Sigmoid colon (tissue), 7 donors: ENCODE data around the gene PRKD2. TPM values are rescaled to one million over a fixed set of nuclear protein-coding genes. Genes with fewer than 3 reads are reported as not detected.

ENCODE experiments used
- DNase-seq: peaks from one replicate; pipeline ENCODE4 v3.0.0-alpha.2; 2019
- H3K27ac ChIP-seq, 4 donors: fragments of 200-600 bp; sonication (generic); one replicate each; pipeline ENCODE4 v1.5.1; 2016 to 2019; ENCODE audit warnings: mild to moderate bottlenecking in 1 of 4
- H3K27me3 ChIP-seq, 3 donors: fragments of 200-600 bp; sonication (generic); one replicate each; pipeline ENCODE4 v1.5.1; 2019; ENCODE audit warnings: mild to moderate bottlenecking in 1 of 3
- H3K36me3 ChIP-seq, 4 donors: fragments of 200-600 bp; sonication (generic); one replicate each; pipeline ENCODE4 v1.5.1; 2016 to 2019
- H3K4me1 ChIP-seq, 4 donors: fragments of 200-600 bp; sonication (generic); one replicate each; pipeline ENCODE4 v1.5.1; 2017 to 2019
- H3K4me3 ChIP-seq, 4 donors: fragments of 200-600 bp; sonication (generic); one replicate each; pipeline ENCODE4 v1.5.1; 2017 to 2019; ENCODE audit warnings: mild to moderate bottlenecking in 2 of 4, moderate library complexity in 1 of 4
- H3K9me3 ChIP-seq, 4 donors: fragments of 200-600 bp in 3 of 4; sonication (generic) in 3 of 4; one replicate each; pipeline versions ENCODE4 v1.5.1 to v1.6.1; 2013 to 2019
- CTCF ChIP-seq, 4 experiments: fragments of 450-650 bp in 3 of 4; fragments of 200-600 bp in 1 of 4; IDR thresholded peaks; one replicate each; pipeline ENCODE4 v1.5.1; 2016 to 2019; ENCODE audit warnings: antibody characterized with exemption in 4 of 4, mild to moderate bottlenecking in 3 of 4, moderate library complexity in 2 of 4
- EP300 ChIP-seq, 4 donors: sonication (generic); formaldehyde crosslinking; IDR thresholded peaks; one replicate each; pipeline ENCODE4 v1.6.1; 2017; ENCODE audit warnings: antibody characterized with exemption in 4 of 4
- POLR2A ChIP-seq, 2 donors: fragments of 450-650 bp; IDR thresholded peaks; one replicate each; pipeline ENCODE4 v1.6.1; 2016; ENCODE audit warnings: antibody characterized with exemption in 2 of 2, mild to moderate bottlenecking in 2 of 2, moderate library complexity in 2 of 2
- POLR2AphosphoS5 ChIP-seq, 4 donors: sonication (generic); formaldehyde crosslinking; IDR thresholded peaks; one replicate each; pipeline ENCODE4 v1.6.1; 2017; ENCODE audit warnings: antibody characterized with exemption in 4 of 4
- WGBS, 2 donors: extraction: QIAGEN DNeasy Blood & Tissue Kit; methylation state at CpG; one replicate each; pipeline ENCODE4 v1.1.7; 2013; 5-methylcytosine and 5-hydroxymethylcytosine counted together
- intact Hi-C: fragments of 100-400 bp; cut with DNase I; formaldehyde crosslinking; loops from one replicate; pipeline ENCODE4 v1.15.1; 2023
- polyA plus RNA-seq, 3 donors: library from polyadenylated mRNA; stranded (reverse); fragments of 200-250 nt; gene quantifications; one replicate each; pipeline ENCODE4 v1.2.3, GENCODE V29; 2013
- total RNA-seq, 4 donors: library from RNA; depleted of rRNA; stranded (reverse); fragments of >200 nt; gene quantifications; one replicate each; pipeline ENCODE4 v1.1.0, GENCODE V29; 2016
- donor health status: healthy with polysubstance abuse.
- donor health status: Bipolar disorder and iron deficiency.
- donor health status: healthy.

The PRKD2 gene
- total and polyA plus RNA-seq, 7 donors, result 14.7 to 51.7 (median 18.6) TPM

- H3K27me3 ChIP-seq, result no peaks in the 10 kb centered on the region
- TF ChIP-seq EP300 (IDR thresholded peaks at IDR 0.05) (no peak), POLR2AphosphoS5 (IDR thresholded peaks at IDR 0.05) (no peak), CTCF (IDR thresholded peaks at IDR 0.05) (no peak), POLR2A (IDR thresholded peaks at IDR 0.05) (no peak)
- intact Hi-C loops, result no loop called here
- no peak for DNase-seq
- H3K4me3 ChIP-seq, result no peak overlapping the region
- H3K9me3 ChIP-seq, result no peaks in the 10 kb centered on the region
- peak overlapping the region; percentile 47 to 68 (median 56) for H3K27ac ChIP-seq
- 28 to 67% methylated on average over 3 of the region's 3 CpGs for WGBS, 2 donors
- peaks cover 0 to 8% (median 3%) of the 10 kb centered on the region in 4 donors for H3K36me3 ChIP-seq
- H3K4me1 ChIP-seq, result peaks cover 0 to 32% (median 23%) of the 10 kb centered on the region in 4 donors
These were observed 72.2 kb downstream of the PRKD2 start for GRCh38 chr19:46644720-46645119.

GRCh38 chr19:46640656-46641055 is 76.3 kb downstream of the PRKD2 start:
- Histone ChIP-seq H3K4me1 (peaks cover 0 to 48% (median 40%) of the 10 kb centered on the region in 4 donors), H3K27me3 (no peaks in the 10 kb centered on the region), H3K9me3 (no peaks in the 10 kb centered on the region), H3K36me3 (no peaks in the 10 kb centered on the region), H3K4me3 (no peak overlapping the region), H3K27ac (peak overlapping the region; percentile 84 to 94 (median 90))
- 62 to 82% methylated on average over 2 of the region's 2 CpGs for WGBS, 2 donors
- TF ChIP-seq POLR2A (IDR thresholded peaks at IDR 0.05) (no peak), EP300 (IDR thresholded peaks at IDR 0.05) (no peak), POLR2AphosphoS5 (IDR thresholded peaks at IDR 0.05) (no peak), CTCF (IDR thresholded peaks at IDR 0.05) (no peak)
- DNase-seq, result no peak
- intact Hi-C loops, result no loop called here

- Histone ChIP-seq H3K27ac (peak overlapping the region; percentile 84 to 94 (median 90)), H3K36me3 (no peaks in the 10 kb centered on the region), H3K9me3 (no peaks in the 10 kb centered on the region), H3K4me3 (peak overlapping the region; percentile 43 to 60 (median 50)), H3K4me1 (peaks cover 0 to 41% (median 34%) of the 10 kb centered on the region in 4 donors), H3K27me3 (no peaks in the 10 kb centered on the region)
- DNase-seq, result peak; percentile 92
- intact Hi-C loops, result no loop called here
- 6 to 7% methylated on average over 49 of the region's 49 CpGs for WGBS, 2 donors
- TF ChIP-seq CTCF (IDR thresholded peaks at IDR 0.05) (no peak), POLR2A (IDR thresholded peaks at IDR 0.05) (no peak), EP300 (IDR thresholded peaks at IDR 0.05) (peak in 1 of 4 donors; percentile 2), POLR2AphosphoS5 (IDR thresholded peaks at IDR 0.05) (peak; percentile 25 to 87 (median 82))
These were observed 77.3 kb downstream of the PRKD2 start for GRCh38 chr19:46639358-46640182.

- 59 to 81% methylated on average over 14 of the region's 14 CpGs for WGBS, 2 donors
- Histone ChIP-seq H3K9me3 (no peaks in the 10 kb centered on the region), H3K4me3 (no peak overlapping the region), H3K4me1 (peaks cover 0 to 49% (median 43%) of the 10 kb centered on the region in 4 donors), H3K36me3 (no peaks in the 10 kb centered on the region), H3K27me3 (no peaks in the 10 kb centered on the region), H3K27ac (no peak overlapping the region)
- no peak for TF ChIP-seq POLR2A (IDR thresholded peaks at IDR 0.05)
- TF ChIP-seq POLR2AphosphoS5 (IDR thresholded peaks at IDR 0.05), result no peak
- no peak for TF ChIP-seq EP300 (IDR thresholded peaks at IDR 0.05)
- TF ChIP-seq CTCF (IDR thresholded peaks at IDR 0.05), result no peak
- intact Hi-C loops, result loop anchor here (2.0 kb wide), 1 partner anchor 22 kb away; no protein-coding TSS in a partner anchor
- DNase-seq, result no peak
These were observed 79.7 kb downstream of the PRKD2 start for GRCh38 chr19:46637224-46637623.
